SU-DHL-6 (cell line): ENCODE results near the gene GREM1.

Experiments
- EZH2phosphoT487 ChIP-seq: fragments of 200-600 bp; sonication (generic), shearing (Covaris generic); conservative IDR thresholded peaks from 2 replicates; pipeline ENCODE4 v1.6.1; 2018; ENCODE audit warnings: mild to moderate bottlenecking, antibody characterized with exemption, low read length, moderate library complexity, mixed read lengths
- TF ChIP-seq, protein P1 (sequence below): fragments of 200-600 bp; sonication (generic); IDR thresholded peaks from one replicate; pipeline ENCODE4 v1.5.1; 2017; ENCODE audit warnings: antibody characterized with exemption, mild to moderate bottlenecking, low read length, moderate library complexity; ENCODE audit not compliant: insufficient read depth, poor library complexity, severe bottlenecking

DNA sequence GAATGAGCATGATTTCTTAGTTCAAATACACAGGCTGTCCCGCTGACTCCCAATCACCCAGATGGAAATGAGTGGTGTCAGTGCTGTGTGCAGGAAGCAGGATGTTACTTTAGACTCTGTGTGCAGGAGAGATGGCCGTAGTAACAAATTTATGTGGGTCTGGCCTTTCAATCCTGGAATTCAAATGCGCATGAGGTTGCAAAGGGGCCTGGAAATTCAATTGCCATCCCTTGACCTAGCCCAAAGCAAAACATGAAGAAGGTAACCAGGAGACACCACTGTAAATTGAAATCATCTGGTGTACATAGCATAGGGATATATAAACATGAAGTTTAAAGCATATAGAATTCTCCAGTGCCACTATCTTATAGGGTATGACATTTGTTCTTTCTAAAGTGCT lies 33.2 kb downstream of the GREM1 start:
- TF ChIP-seq, protein P1, sequence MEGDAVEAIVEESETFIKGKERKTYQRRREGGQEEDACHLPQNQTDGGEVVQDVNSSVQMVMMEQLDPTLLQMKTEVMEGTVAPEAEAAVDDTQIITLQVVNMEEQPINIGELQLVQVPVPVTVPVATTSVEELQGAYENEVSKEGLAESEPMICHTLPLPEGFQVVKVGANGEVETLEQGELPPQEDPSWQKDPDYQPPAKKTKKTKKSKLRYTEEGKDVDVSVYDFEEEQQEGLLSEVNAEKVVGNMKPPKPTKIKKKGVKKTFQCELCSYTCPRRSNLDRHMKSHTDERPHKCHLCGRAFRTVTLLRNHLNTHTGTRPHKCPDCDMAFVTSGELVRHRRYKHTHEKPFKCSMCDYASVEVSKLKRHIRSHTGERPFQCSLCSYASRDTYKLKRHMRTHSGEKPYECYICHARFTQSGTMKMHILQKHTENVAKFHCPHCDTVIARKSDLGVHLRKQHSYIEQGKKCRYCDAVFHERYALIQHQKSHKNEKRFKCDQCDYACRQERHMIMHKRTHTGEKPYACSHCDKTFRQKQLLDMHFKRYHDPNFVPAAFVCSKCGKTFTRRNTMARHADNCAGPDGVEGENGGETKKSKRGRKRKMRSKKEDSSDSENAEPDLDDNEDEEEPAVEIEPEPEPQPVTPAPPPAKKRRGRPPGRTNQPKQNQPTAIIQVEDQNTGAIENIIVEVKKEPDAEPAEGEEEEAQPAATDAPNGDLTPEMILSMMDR = no peak
- TF ChIP-seq EZH2phosphoT487 = no peak
